MM.1S (cell line): ENCODE data around the gene TUBB4B.

Source experiments
- CTCF ChIP-seq: fragments of 300-600 bp; sonication (generic); IDR thresholded peaks from 2 replicates; pipeline ENCODE4 v1.5.1; 2016; ENCODE audit warnings: antibody characterized with exemption, low read length, mixed read lengths
- EZH2 ChIP-seq: fragments of 300-600 bp; sonication (generic); optimal IDR thresholded peaks from 2 replicates; pipeline ENCODE3; 2017; ENCODE audit warnings: low read depth, mild to moderate bottlenecking, antibody characterized with exemption, low read length, mixed read lengths
- EZH2phosphoT487 ChIP-seq: fragments of 300-600 bp; sonication (generic); IDR thresholded peaks from 2 replicates; pipeline ENCODE4 v1.6.1; 2018; ENCODE audit warnings: antibody characterized with exemption, low read length

GRCh38 chr9:137278061-137278701 is 37.1 kb downstream of the TUBB4B start:
- TF ChIP-seq CTCF = no peak
- no peak for TF ChIP-seq EZH2
- no peak for TF ChIP-seq EZH2phosphoT487
